HT-29 (cell line): ENCODE measurements around the gene NCEH1. TPM values are rescaled to one million over a fixed set of nuclear protein-coding genes. Genes with fewer than 3 reads are reported as not detected.
A peak's percentile ranks its signal among the peaks of the same experiment; 100 is the strongest.

Experiments used
- DNase-seq: peaks from one replicate; pipeline ENCODE4 v3.0.0-alpha.2; 2015; ENCODE audit warnings: low spot score
- total RNA-seq: library from RNA; depleted of rRNA; stranded (reverse); fragments of >200 nt; shearing (Covaris generic); gene quantifications from 2 replicates; pipeline ENCODE4 v1.2.3, GENCODE V29; 2014

The NCEH1 gene
- total RNA-seq, 1 experiment from 2014 or later: 11.5 TPM

- peak; percentile 69 for DNase-seq
Measured at GRCh38 chr3:172646439-172647015, 64.3 kb downstream of the NCEH1 start.

GRCh38 chr3:172644258-172644657 is 66.6 kb downstream of the NCEH1 start:
- DNase-seq: no peak

DNA sequence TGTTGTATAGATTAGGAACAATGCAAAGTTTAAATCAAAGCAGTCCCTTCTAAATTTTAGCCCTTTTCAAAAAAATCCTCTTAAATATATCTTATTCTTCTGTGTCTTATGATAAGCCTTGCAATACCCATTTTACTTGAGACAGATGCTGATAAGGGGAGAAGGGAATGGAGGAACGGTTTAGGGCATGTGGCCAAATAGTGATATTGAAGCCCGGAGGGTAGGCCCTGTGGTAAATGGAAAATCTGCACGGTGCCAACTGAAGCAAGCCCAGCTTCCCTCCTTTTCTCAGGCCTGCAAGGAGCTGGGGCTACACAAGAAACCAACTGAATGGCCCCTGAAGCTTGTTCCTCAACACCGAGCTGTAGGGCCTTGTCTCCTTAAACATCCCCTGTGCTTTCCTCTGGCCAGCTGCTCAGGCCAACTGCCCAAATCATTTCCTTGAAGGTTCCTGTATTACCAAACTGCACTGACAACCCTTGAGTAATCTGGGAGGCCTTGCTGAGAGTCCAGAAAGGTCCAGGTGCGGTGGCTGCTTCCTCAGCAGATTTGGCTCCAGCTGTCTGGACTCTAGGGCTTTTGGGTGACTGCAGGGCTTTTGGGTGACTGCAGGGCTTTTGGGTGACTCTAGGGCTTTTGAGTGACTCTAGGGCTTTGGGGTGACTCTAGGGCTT is 67.2 kb downstream of the NCEH1 start:
- no peak for DNase-seq

DNA sequence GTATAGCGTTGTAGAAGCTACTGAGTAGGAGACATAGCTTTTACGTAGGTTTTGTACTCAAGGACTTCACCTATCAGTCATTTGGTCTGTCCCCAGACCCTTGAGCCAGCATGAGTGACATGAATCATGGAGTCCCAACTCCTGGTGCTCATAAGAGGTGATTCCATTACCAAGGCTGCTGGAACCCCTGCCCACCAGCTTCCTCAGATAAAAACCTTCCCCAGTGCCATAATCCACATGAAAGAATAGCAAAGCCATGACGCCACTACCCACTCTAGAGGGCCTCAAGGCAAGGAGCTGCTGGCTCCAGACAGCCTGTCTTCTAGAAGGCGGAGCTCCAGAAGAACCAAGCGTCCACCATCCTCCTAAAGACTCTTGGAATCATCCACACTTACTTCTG is 69.6 kb downstream of the NCEH1 start:
- DNase-seq: no peak

DNA sequence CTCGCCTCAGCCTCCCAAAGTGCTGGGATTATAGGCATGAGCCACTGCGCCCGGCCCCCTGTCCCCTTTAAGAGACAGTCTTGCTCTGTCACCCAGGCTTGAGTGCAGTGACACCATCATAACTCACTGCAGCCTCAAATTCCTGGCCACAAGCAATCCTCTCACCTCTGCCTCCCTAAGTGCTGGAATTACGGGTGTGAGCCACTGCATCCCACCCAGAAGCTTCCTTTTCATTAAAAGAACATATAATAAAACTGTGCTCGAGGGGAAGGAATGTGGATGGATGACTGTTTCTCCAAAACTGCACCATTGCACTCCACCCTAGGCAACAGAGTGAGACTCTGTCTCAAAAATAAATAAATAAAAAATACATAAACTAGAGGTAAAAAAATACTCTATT is 70.1 kb downstream of the NCEH1 start:
- no peak for DNase-seq

DNA sequence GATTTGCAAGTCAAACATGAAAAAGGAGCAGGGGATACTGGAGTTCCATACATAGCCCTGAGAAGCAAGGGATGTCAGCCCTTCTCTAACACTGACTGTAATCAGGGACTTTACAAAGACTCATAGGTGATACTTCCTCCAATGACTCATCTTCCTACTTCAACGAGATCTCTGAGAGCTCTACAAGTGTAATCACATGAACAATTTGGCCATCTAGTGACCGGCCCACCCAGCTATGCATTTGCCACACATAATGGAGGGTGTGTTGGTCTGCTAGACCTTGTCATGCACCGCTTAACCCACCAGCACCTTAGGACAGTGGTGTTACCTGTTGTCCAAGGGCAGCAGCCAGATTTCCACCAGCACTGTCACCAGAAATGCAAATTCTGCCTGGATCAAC is 75.3 kb downstream of the NCEH1 start:
- peak; percentile 80 for DNase-seq

- DNase-seq: no peak
Measured at GRCh38 chr3:172634948-172635347, 75.9 kb downstream of the NCEH1 start.

GRCh38 chr3:172630316-172630715 is 80.6 kb downstream of the NCEH1 start:
- DNase-seq: no peak

GRCh38 chr3:172629470-172629869 is 81.4 kb downstream of the NCEH1 start:
- DNase-seq: no peak

DNA sequence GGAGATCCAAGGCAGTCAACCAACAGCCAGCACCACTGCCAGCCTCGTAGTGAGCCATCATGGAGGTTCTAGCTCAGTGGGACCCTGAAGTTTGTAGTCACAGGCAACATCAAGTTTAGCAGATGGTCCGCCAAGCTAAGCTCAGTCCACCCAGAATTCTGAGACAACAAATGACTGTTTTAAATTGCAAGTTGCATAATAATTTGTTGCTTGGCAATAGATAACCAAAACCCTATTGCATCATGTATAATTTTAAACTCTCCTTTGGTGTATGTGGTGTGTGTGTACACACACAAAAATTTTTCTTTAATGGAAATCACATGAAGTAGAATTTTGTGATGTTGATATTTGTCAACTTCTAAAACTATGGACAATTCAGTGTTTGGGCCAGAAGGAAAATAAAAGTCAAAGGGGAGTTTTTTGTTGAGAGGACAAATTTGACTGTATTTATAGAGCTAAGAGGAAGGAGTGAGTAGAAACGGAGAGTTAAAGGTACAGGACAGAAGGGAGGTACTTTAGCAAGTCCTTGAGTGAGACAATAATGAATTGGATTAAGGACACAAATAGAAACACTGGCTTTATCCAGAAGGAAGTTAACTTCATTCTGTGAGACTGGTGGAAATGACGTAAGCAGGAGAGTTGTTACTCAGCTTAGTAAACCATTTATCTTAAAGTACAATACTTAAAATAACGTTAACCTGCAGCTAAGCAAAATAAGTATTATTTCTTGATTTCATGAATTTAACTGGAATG is 83.6 kb downstream of the NCEH1 start:
- DNase-seq: no peak

- no peak for DNase-seq
Measured at GRCh38 chr3:172626021-172626640, 84.7 kb downstream of the NCEH1 start.

DNA sequence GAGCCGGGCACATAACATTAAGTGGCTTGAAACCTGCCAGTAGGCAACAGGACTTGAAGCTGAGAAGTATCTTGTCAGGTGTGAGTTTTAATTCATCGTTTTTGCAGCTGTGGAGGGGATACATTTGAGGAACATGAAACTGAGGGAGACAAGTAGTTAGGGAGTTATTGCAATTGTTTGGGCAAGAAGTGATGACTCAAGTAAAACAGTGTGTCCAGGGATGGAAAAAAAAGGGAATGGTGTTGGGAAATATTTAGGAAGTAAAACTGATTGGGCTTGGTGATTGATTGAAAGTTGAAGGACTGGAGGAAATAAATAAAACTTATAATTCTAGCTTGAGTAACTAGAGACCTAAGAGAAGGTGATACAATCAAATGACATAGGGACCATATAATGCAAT is 85.5 kb downstream of the NCEH1 start:
- DNase-seq: no peak

DNA sequence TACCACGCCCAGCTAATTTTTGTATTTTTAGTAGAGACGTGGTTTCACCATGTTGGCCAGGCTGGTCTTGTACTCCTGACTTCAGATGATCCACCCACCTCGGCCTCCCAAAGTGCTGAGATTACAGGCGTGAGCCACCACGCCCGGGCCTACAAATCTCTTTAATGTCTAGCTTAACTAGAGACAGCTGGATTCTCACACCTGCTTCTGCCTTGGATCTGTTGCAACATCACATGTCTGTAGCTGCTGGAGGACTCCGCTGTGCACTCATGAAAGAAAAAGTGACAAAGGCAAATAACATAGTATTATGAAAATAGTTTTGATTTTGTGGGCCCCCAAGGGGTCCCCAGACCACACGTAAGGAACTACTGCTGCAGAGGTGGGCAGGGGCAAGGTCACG is 85.9 kb downstream of the NCEH1 start:
- DNase-seq: no peak

DNA sequence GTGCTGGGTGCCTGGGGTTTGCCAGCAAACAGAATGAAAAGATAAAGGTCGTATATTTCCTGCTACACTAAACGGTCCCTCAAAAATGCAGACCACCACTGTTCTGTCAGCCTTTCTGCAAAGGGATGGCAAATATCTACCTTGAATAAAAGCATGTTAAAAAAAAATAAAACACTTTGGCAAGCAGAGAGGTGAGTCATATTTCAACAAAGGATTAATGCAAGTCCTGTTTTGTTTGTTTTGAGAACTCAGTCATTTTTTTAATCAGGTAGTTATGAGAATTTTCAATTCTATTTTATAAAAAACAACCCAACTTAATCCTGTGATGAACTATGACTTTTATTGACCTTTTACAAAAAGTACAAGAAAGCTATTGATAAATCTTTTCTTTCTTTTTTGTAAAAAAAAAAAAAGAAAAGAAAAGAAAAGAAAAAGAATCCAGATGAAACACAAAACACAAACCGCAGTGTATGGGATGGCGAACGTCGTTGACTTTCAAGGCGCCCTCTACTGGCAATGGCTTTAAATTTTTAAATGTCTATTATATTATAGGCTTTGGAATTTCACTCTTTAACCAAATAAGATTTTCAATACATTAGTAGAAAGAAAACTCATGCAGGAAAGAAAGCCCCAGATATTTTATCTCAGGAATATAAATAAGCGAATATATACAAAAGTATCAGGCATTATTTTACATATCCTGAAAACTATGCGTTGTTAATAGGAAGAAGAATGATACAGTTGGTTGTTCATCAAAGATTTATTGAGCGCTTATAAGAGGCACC is 87.8 kb downstream of the NCEH1 start:
- peak; percentile 86 for DNase-seq

GRCh38 chr3:172622156-172622555 is 88.7 kb downstream of the NCEH1 start:
- DNase-seq: no peak

DNA sequence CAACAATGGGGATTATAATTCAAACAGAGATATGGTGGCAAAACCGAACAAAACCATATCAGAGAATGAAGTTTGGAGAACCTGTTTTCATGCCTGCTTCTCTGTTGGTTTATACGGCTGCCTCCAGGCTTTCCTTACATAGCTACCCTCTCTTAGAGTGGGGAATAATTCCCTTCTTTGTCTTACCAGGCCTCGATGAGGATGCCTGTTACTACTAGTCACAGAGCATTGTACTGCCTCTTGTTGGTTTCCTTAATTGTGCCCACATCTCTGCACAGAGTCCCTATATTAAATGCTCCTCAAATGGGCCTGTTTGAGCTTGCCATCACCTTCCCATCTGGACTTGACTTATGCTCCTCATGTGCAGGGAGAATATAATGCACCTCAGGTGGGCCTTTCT is 92.9 kb downstream of the NCEH1 start:
- DNase-seq: no peak

DNA sequence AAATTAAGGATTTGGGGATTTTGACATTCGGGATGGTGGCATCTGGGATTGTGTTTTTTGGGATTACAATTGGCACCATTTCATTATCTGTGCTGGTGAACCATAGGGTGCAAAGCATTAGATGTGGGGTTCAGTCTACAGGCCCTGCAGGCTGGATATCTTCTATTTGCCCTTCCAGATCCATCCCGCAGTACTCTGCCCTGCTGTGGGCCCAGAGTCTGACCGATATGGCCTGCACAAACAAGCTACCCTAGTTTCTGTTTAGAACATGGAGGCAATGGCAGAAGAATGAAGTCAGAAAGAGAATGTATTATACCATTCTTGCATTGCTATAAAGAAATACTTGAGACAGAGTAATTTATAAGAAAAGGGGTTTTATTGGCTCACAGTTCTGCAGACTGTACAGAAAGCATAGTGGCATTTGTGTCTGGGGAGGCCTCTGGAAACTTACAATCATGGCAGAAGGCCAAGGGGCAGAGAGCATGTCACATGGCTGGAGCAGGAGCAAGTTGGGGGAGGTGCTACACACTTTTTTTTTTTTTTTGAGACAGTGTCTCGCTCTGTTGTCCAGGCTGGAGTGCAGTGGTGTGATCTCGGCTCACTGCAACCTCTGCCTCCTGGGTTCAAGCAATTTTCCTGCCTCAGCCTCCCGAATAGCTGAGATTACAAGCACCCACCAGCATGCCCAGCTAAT is 93.7 kb downstream of the NCEH1 start:
- no peak for DNase-seq

- no peak for DNase-seq
Measured at GRCh38 chr3:172616031-172616461, 94.8 kb downstream of the NCEH1 start.

GRCh38 chr3:172615296-172615695 is 95.6 kb downstream of the NCEH1 start:
- no peak for DNase-seq

- no peak for DNase-seq
Measured at GRCh38 chr3:172614340-172615274, 96.3 kb downstream of the NCEH1 start.
